Parathyroid adenoma (tissue), 2 donors: ENCODE results near the gene SNUPN.
"Not testable (repeated sequence)": the region's sequence is repeated elsewhere in the genome, so short reads cannot be mapped to it uniquely, and the experiment has no call there.

Source experiments
- H2AFZ ChIP-seq: fragments of 300-600 bp; sonication (generic); one replicate; pipeline ENCODE4 v1.7.0; 2017; ENCODE audit warnings: antibody characterized with exemption, mild to moderate bottlenecking
- H3K27ac ChIP-seq: fragments of 300-600 bp; sonication (generic); one replicate; pipeline ENCODE4 v1.7.0; 2017
- H3K27me3 ChIP-seq: fragments of 300-600 bp; sonication (generic); one replicate; pipeline ENCODE4 v1.7.0; 2017; ENCODE audit warnings: low read length; ENCODE audit not compliant: control insufficient read depth, insufficient read depth
- H3K36me3 ChIP-seq: fragments of 300-600 bp; sonication (generic); one replicate; pipeline ENCODE4 v1.7.0; 2017; ENCODE audit warnings: low read length; ENCODE audit not compliant: control insufficient read depth, insufficient read depth
- H3K4me1 ChIP-seq: fragments of 300-600 bp; sonication (generic); one replicate; pipeline ENCODE4 v1.7.0; 2017; ENCODE audit warnings: control low read depth
- H3K4me2 ChIP-seq: fragments of 300-600 bp; sonication (generic); one replicate; pipeline ENCODE4 v1.7.0; 2017; ENCODE audit warnings: low read length
- H3K4me3 ChIP-seq: fragments of 300-600 bp; sonication (generic); one replicate; pipeline ENCODE4 v1.7.0; 2017; ENCODE audit warnings: low read depth, low read length
- H3K79me2 ChIP-seq: fragments of 300-600 bp; sonication (generic); one replicate; pipeline ENCODE4 v1.7.0; 2017; ENCODE audit warnings: control low read depth
- H3K9ac ChIP-seq: fragments of 300-600 bp; sonication (generic); one replicate; pipeline ENCODE4 v1.7.0; 2017; ENCODE audit warnings: mild to moderate bottlenecking
- H3K9me3 ChIP-seq: fragments of 300-600 bp; sonication (generic); one replicate; pipeline ENCODE4 v1.7.0; 2017; ENCODE audit warnings: low read length; ENCODE audit not compliant: control insufficient read depth
- TF ChIP-seq, protein P1 (sequence below): fragments of 300-600 bp; sonication (generic); IDR thresholded peaks from one replicate; pipeline ENCODE4 v1.7.0; 2017; ENCODE audit warnings: antibody characterized with exemption, mild to moderate bottlenecking
- donor health status: primary hyperparathyroidism.

Gene SNUPN

DNA sequence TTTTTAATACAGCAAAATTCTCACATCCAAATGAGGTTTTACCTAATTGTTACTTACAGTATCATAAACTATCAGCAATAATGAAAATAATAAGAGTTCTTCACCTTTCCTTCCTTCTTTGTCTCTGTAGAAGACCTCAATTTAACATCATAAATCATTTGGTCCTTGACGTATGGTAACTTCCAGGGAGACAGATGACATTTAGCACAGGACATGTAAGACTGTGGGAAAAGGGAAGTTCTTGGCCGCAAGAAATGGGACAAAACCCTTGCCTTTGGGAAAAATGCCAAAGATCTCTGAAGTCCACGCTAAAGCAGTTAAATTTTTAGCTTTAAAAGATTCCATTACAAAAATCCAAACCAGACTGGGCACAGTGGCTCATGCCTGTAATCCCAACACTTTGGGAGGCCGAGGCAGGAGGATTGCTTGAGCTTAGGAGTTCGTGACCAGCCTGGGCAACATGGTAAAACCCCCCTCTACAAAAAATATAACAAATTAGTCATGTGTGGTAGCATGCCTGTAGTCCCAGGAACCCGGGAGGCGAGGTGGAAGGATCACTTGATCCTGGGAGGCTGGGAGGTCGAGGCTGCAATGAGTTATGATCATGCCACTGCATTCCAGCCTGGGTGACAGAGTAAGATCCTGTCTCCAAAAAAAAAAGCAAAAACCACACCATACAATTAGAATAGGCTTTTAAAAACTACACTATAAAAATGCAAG is 55.2 kb downstream of the SNUPN start:
- Histone ChIP-seq H3K36me3 (no peaks in the 10 kb centered on the region), H3K9ac (no peak overlapping the region), H2AFZ (no peak overlapping the region), H3K27ac (no peak overlapping the region), H3K27me3 (no peaks in the 10 kb centered on the region), H3K4me1 (peaks cover 3% of the 10 kb centered on the region), H3K4me2 (no peak overlapping the region), H3K79me2 (peaks cover 32% of the 10 kb centered on the region), H3K9me3 (no peaks in the 10 kb centered on the region), H3K4me3 (no peak overlapping the region)
- TF ChIP-seq, protein P1, sequence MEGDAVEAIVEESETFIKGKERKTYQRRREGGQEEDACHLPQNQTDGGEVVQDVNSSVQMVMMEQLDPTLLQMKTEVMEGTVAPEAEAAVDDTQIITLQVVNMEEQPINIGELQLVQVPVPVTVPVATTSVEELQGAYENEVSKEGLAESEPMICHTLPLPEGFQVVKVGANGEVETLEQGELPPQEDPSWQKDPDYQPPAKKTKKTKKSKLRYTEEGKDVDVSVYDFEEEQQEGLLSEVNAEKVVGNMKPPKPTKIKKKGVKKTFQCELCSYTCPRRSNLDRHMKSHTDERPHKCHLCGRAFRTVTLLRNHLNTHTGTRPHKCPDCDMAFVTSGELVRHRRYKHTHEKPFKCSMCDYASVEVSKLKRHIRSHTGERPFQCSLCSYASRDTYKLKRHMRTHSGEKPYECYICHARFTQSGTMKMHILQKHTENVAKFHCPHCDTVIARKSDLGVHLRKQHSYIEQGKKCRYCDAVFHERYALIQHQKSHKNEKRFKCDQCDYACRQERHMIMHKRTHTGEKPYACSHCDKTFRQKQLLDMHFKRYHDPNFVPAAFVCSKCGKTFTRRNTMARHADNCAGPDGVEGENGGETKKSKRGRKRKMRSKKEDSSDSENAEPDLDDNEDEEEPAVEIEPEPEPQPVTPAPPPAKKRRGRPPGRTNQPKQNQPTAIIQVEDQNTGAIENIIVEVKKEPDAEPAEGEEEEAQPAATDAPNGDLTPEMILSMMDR = no peak

DNA sequence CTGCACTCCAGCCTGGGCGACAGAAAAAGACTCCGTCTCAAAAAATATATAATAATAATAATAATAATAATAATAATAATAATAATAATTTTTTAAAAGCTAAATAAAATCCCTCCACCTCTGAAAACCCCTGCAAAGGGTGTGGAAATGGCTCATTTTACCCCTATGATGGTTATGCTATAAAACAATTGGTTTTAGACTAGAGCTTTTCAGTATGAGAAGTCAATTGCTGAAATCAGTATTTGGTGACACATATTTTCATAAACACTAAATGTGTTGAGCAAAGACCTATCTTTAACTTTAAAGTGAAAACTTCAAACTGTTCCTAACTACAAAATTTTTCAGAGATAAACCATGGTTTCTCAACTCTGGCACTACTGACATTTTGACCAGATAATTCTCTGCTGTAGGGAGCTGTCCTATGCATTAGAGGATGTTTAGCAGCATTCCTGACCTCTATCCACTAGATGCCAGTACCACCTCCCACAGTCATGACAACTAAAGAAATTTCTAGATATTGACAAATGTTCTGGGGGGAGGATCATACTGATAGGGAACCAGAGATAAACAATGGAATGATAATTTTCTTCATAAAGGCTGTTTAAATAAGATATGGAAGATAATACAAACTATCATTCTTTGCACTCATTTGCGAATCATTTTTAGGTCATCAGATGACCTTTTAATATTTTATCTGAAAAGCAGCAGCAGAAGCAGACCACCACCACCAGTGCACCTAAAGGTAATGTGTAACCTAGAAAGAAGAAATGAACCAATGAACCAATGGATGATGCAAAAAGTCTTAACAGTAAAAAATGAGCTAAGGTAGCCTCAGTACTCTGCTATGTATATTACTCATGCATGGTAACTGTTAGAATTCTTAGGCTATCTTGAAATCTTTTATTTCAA is 60.2 kb downstream of the SNUPN start:
- TF ChIP-seq, protein P1 = no peak

DNA sequence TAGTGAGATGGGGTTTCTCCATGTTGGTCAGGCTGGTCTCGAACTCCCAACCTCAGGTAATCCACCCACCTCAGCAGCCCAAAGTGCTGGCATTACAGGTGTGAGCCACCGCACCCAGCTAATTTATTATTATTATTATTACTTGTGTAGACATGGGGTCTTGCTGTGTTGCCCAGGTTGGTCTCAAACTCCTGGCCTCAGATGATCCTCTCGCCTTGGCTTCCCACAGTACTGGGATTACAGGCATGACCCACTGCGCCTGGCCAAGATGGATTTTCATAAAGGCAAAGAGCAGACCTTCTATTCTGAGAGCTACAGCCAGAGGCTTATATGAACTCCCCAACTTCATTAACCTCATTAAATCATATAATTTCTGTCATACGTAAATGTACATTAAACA is 63.6 kb downstream of the SNUPN start:
- TF ChIP-seq, protein P1 = no peak

More for the DNA sequence above, 60.2 kb downstream of the SNUPN start:
- H3K4me1 ChIP-seq = no peaks in the 10 kb centered on the region
- H3K27me3 ChIP-seq = no peaks in the 10 kb centered on the region
- H3K4me3 ChIP-seq = no peak overlapping the region
- no peak overlapping the region for H3K9ac ChIP-seq
- peaks cover 32% of the 10 kb centered on the region for H3K79me2 ChIP-seq
- H3K4me2 ChIP-seq = no peak overlapping the region
- no peak overlapping the region for H2AFZ ChIP-seq
- no peak overlapping the region for H3K27ac ChIP-seq
- H3K9me3 ChIP-seq = no peaks in the 10 kb centered on the region
- no peaks in the 10 kb centered on the region for H3K36me3 ChIP-seq

DNA sequence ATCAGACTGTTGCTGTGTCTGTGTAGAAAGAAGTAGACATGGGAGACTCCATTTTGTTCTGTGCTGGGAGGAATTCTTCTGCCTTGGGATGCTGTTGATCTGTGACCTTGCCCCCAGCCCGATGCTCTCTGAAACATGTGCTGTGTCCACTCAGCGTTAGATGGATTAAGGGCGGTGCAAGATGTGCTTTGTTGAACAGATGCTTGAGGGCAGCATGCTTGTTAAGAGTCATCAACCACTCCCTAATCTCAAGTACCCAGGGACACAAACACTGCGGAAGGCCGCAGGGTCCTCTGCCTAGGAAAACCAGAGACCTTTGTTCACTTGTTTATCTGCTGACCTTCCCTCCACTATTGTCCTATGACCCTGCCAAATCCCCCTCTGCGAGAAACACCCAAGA is 66.2 kb downstream of the SNUPN start:
- H3K4me2 ChIP-seq, H3K4me3 ChIP-seq, H3K27me3 ChIP-seq, H2AFZ ChIP-seq, H3K4me1 ChIP-seq, H3K9me3 ChIP-seq, H3K27ac ChIP-seq, H3K9ac ChIP-seq, H3K36me3 ChIP-seq: not testable (repeated sequence)
- peaks cover 12% of the 10 kb centered on the region for H3K79me2 ChIP-seq

More for the DNA sequence above, 63.6 kb downstream of the SNUPN start:
- no peak overlapping the region for H2AFZ ChIP-seq
- no peak overlapping the region for H3K4me2 ChIP-seq
- no peak overlapping the region for H3K9ac ChIP-seq
- no peak overlapping the region for H3K27ac ChIP-seq
- H3K27me3 ChIP-seq = no peaks in the 10 kb centered on the region
- peaks cover 17% of the 10 kb centered on the region for H3K79me2 ChIP-seq
- H3K9me3 ChIP-seq = no peaks in the 10 kb centered on the region
- no peaks in the 10 kb centered on the region for H3K36me3 ChIP-seq
- H3K4me1 ChIP-seq = no peaks in the 10 kb centered on the region
- H3K4me3 ChIP-seq = no peak overlapping the region

DNA sequence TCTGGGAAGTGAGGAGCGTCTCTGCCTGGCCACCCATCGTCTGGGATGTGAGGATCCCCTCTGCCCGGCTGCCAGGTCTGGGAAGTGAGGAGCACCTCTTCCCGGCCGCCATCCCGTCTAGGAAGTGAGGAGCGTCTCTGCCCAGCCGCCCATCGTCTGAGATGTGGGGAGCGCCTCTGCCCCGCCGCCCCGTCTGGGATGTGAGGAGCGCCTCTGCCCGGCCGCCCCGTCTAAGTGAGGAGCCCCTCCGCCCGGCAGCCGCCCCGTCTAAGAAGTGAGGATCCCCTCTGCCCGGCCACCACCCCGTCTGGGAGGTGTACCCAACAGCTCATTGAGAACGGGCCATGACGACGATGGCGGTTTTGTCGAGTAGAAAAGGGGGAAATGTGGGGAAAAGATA is 66.6 kb downstream of the SNUPN start:
- H3K27ac ChIP-seq, H3K4me3 ChIP-seq, H3K4me1 ChIP-seq, H3K9ac ChIP-seq, H2AFZ ChIP-seq, H3K4me2 ChIP-seq, H3K27me3 ChIP-seq, H3K36me3 ChIP-seq, H3K9me3 ChIP-seq: not testable (repeated sequence)
- H3K79me2 ChIP-seq = peaks cover 12% of the 10 kb centered on the region
